ENCODE data around the gene CHAF1A.

Gene CHAF1A

GRCh38 chr19:4375164-4376027 lies 27.0 kb upstream of the CHAF1A start (continued):
- TF ChIP-seq SCRT1 (tag by site-specific recombination; IDR thresholded peaks at IDR 0.05; ENCODE audit: borderline replicate concordance) (no peak), ZEB2 (tag by site-specific recombination; IDR thresholded peaks at IDR 0.05) (peak; percentile 80), ZNF112 (tag by site-specific recombination; IDR thresholded peaks at IDR 0.05) (no peak), ZIC2 (tag by site-specific recombination; IDR thresholded peaks at IDR 0.05) (peak; percentile 94), ZNF221 (tag by site-specific recombination; IDR thresholded peaks at IDR 0.05; ENCODE audit: borderline replicate concordance) (no peak), ZNF211 (tag by site-specific recombination; IDR thresholded peaks at IDR 0.05; ENCODE audit: low read depth) (no peak), ZBTB21 (tag by site-specific recombination; IDR thresholded peaks at IDR 0.05) (peak; percentile 70), ZNF280D (tag by site-specific recombination; IDR thresholded peaks at IDR 0.05) (no peak), ZNF114 (tag by site-specific recombination; IDR thresholded peaks at IDR 0.05) (no peak), YY1 (tag by site-specific recombination; IDR thresholded peaks at IDR 0.05) (no peak), ZNF529 (tag by site-specific recombination; IDR thresholded peaks at IDR 0.05; ENCODE audit: insufficient replicate concordance) (no peak), ZNF366 (tag by site-specific recombination; conservative IDR thresholded peaks at IDR 0.05) (peak; percentile 69), PRDM1 (tag by site-specific recombination; IDR thresholded peaks at IDR 0.05) (peak; percentile 54), BCL6B (tag by site-specific recombination; IDR thresholded peaks at IDR 0.05) (no peak), WT1 (tag by site-specific recombination; IDR thresholded peaks at IDR 0.05) (no peak), ZNF510 (tag by site-specific recombination; IDR thresholded peaks at IDR 0.05; ENCODE audit: insufficient replicate concordance) (no peak), ZNF555 (tag by site-specific recombination; conservative IDR thresholded peaks at IDR 0.05) (no peak), ZNF292 (tag by site-specific recombination; IDR thresholded peaks at IDR 0.05; ENCODE audit: borderline replicate concordance, low read depth) (no peak), ZNF660 (tag by site-specific recombination; IDR thresholded peaks at IDR 0.05) (no peak; the same call in 1 of the 2 replicates), ZNF121 (tag by site-specific recombination; IDR thresholded peaks at IDR 0.05) (no peak), ZNF701 (tag by site-specific recombination; IDR thresholded peaks at IDR 0.05) (no peak), HIC1 (tag by site-specific recombination; IDR thresholded peaks at IDR 0.05) (no peak), ZNF747 (tag by site-specific recombination; IDR thresholded peaks at IDR 0.05) (no peak), SP7 (tag by site-specific recombination; IDR thresholded peaks at IDR 0.05) (peak; percentile 58; the same call in 1 of the 2 replicates), RBAK (tag by site-specific recombination; IDR thresholded peaks at IDR 0.05) (no peak), BCL11B (tag by site-specific recombination; IDR thresholded peaks at IDR 0.05; ENCODE audit: low read depth) (no peak), EGR2 (tag by site-specific recombination; IDR thresholded peaks at IDR 0.05; ENCODE audit: low read depth) (no peak), ZNF133 (tag by site-specific recombination; IDR thresholded peaks at IDR 0.05) (no peak), ZSCAN18 (tag by site-specific recombination; IDR thresholded peaks at IDR 0.05) (no peak), ZNF16 (tag by site-specific recombination; IDR thresholded peaks at IDR 0.05; ENCODE audit: low read depth) (no peak)

Measured in HEK293 (cell line).